ENCODE results near the gene SLC6A7.

Gene SLC6A7

DNA sequence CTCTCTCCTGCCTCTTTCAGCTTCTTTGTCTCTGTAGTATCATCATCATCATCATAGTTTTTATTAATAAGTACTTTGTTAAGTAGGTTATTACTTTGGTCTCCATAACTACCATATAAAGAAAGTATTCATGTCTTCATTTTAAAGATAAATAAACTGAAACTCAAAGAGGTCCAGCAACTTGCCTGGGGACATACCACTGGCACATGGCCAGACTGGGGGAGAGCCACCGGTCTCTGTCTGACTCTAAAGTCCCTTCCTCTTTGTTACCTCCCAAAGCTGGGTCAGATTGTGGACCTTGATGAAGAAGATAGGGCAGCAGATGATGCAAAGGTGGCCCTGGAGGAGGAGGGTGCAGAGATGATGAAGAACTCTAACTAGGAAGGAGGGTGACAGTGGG, 14.8 kb upstream of the SLC6A7 start:
- no peak for DNase-seq

DNA sequence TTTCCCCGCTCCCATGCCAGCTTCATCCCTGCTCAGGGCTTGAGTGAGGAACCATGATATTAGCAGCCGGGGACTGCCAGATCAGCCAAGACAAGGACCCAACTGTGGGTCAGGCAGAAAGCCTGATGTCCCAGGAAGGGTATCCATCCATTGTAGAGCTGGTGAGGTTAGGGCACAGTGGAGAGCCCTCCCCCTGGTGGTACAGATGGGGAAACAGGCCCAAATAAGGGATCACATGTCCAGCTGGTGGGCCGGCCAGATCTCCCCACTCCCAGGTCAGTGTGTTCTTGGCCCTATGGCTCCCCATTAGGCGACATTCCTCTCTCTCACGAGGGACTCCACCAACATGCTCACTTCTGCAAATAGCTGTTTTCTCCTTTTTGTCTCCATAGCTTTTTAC, 14.3 kb upstream of the SLC6A7 start:
- DNase-seq, result no peak

DNA sequence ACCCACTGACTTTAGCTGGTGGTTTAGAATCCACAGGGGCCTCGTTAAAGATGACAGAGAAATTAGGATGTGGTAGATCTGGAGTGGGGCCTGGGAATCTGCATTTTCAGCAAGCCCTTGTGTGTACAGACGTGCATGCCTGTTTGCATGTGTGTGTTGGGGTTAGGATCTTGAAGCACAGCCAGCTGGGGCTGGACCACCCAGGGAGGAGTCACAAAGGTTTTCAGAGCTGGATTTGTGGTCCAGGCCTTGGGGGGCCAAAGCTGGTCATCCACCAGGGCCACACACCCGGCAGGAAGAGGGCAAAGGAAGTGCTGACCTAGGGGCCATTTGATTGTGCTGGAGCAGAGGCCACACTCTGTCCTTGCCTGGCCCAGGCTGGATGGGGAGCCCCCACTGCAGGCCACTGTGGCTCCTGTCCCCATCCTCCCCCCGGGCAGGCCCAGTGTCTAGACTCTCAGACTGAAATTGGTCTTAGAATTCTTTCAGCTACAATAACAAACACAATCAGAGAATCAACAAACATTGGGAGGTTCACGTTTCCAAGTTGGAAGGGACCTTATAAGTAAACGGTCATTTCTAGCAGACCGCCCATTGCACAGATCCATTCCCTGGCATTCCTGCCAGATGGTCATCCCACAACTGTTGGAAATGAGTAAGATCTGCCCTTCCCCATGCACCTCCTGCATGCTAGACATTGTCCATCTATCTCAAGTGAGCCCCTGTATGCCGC, 13.0 kb upstream of the SLC6A7 start:
- no peak for DNase-seq

DNA sequence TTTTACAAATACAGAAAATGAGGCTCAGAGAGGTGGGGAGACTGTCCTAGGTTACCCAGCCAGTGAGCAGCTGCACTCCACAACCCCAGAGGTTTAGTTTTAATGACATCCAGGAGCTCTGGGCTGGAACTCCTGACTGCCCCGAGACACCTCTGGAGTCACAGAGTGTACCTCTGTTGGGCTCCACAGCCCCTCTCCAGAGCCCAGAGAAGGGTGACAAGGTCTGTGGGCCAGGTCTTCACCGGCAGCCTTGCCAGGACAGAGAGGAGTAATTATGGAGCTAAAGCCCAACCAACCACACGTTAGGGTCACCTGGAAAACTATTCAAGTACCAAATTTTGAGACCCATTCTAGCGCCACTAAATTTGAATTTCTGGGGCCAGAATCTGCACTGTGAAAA, 12.1 kb upstream of the SLC6A7 start:
- no peak for DNase-seq

DNA sequence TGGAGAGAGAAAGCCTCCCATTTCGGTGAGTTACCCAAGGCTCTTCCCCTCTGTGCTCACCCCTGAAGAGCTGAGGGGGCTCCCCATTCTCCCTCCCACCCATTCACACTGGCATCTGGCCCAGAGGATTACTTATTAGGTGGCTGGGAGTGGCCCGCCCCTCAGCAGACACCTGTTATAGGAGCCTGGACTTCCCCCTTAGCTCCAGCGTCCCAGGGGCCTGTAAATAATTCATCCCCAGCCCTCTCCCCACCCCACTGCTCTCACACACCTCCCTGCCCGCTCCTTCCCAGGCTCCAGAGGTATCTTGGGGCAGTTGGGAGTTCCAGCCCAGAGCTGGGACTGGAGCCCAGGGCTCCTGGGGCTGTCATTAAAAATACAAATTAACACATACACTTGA, 11.6 kb upstream of the SLC6A7 start:
- no peak for DNase-seq

DNA sequence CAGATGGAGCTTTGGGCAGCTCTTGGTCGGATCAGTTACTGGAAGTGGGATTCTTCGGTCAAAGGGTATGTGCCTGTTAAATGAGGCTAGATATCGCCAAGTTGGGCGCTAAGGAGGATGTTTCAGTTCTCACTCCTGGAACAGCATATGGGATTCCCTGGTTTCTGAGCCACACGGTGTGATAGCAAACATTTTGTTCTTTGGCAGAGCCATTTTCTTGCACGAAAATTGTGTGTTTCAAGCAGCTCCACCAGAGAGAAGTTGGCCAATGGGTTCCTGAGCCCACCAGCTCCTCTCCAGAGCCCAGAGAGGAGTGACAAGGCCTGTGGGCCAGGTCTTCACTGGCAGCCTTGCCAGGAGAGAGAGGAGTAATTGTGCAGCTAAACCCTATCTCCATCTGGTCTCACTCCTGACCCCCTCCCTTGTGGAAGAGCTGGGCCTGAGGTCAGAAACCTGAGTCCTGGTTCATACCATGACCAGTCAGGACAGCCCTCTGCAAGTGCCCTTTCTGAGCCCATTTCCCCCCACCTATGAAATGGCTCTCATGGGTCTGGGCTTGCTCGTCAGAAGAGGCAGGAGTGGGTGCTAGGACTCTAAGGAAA, 10.7 kb upstream of the SLC6A7 start:
- no peak for DNase-seq

DNA sequence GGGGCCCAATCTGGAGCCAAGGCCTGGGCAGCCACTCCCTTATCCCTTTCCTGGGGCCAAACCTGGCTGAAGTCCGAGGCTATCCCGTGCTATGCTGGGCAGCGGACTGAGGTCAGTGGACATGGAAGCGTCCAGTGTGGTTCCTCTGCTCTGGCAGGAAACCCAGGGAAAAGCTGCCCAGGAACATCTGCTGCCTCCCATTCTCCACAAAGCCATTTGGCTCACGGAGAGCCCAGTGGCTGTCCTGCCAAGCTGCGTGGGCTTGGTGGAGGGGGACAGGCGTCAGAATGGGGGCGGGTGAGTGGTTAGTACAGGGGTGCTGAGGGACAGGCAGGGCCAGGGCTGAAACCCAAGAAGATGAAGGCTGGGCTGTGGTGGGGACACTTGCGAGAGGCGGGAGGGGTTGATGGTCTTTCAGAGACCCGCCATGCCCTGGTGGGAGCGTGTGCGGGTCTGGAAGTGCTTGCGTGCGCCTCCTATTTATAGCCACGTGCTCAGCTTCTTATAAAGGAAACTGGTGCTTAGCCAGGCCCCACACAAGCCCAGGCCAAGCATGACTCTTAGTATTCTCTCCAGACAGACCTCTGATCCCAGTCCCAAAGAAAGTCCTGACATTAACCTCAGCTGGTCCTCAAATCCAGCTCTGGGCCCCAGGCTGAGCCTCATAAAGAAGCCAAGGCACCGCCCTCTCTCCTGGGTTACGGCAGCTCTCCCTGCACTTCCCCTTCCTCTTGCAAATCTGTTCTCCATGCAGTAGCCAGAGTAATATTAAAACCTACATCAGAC, 9.4 kb upstream of the SLC6A7 start:
- DNase-seq, result no peak

DNA sequence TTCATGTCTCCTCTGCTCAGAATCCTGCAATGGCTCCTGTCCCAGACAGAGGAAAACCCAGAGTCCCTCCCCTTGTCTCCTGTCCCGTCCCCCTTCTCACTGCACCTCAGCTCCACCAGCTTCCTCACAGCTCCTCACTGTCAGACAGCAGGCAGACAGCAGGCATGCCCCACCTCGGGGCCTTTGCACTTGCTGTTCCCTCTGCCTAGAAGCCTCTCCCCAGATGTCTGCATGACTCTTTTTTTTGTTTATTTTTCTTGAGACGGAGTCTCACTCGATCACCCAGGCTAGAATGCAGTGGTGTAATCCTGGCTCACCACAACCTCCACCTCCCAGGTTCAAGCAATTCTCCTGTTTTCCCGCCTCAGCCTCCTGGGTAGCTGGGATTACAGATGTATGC, 8.8 kb upstream of the SLC6A7 start:
- no peak for DNase-seq

DNA sequence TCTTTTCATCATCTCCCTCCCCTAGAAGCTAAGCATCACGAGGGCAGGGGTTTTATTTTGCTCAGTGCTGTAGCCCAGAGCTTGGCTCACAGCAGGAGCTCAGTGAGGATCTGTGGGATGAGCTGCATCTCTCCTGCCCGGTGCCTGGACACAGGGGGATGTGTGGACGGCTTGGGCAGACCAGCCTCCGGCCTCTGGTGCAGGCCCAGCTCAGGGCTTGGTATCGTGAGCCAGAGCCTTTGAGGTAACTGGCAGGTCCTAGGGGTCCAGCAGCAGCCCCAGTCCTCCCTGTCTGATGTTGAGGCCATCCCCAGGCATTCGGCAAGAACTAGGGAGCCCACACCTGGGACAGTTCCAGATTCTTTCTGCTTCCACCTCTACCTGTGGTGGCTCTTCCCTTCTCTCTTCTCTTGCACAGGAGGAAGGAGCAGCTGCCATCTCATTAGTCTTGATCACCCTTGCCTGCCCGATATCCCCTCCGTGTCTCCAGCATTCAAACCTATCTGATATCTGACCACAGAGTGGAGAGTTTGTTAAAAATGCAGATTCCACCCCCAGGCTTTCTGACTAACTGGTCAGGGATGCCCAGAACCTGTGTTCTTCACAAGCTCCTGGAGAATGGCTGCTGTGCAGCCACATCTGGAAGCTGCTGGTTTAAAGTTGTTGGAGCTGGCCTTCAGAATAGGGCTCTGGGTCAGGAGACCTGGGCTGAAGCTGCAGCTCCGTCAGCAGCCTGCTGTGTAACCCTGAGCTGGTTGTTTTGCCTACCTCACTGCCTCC, 7.9 kb upstream of the SLC6A7 start:
- DNase-seq, result no peak

DNA sequence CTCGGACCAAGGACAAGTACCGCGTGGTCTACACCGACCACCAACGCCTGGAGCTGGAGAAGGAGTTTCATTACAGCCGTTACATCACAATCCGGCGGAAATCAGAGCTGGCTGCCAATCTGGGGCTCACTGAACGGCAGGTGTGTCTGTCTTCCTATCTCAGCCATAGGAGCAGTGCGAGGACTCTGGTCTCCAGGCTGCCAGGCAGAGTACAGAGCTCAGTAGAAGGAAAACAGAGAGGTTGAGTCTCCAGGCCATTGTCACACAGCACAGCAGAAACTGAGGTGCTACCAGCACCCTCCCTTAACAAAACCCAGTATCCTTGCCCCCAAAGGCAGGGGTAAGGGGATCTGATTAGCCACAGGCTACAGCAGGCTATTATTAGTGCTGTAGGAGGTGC, 7.1 kb upstream of the SLC6A7 start:
- DNase-seq, result no peak

DNA sequence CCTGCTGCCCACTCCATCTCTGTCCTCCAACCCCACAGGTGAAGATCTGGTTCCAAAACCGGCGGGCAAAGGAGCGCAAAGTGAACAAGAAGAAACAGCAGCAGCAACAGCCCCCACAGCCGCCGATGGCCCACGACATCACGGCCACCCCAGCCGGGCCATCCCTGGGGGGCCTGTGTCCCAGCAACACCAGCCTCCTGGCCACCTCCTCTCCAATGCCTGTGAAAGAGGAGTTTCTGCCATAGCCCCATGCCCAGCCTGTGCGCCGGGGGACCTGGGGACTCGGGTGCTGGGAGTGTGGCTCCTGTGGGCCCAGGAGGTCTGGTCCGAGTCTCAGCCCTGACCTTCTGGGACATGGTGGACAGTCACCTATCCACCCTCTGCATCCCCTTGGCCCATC, 6.4 kb upstream of the SLC6A7 start:
- no peak for DNase-seq

DNA sequence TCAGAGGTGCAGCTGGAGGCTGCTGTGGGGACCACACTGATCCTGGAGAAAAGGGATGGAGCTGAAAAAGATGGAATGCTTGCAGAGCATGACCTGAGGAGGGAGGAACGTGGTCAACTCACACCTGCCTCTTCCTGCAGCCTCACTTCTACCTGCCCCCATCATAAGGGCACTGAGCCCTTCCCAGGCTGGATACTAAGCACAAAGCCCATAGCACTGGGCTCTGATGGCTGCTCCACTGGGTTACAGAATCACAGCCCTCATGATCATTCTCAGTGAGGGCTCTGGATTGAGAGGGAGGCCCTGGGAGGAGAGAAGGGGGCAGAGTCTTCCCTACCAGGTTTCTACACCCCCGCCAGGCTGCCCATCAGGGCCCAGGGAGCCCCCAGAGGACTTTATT, 5.9 kb upstream of the SLC6A7 start:
- no peak for DNase-seq

DNA sequence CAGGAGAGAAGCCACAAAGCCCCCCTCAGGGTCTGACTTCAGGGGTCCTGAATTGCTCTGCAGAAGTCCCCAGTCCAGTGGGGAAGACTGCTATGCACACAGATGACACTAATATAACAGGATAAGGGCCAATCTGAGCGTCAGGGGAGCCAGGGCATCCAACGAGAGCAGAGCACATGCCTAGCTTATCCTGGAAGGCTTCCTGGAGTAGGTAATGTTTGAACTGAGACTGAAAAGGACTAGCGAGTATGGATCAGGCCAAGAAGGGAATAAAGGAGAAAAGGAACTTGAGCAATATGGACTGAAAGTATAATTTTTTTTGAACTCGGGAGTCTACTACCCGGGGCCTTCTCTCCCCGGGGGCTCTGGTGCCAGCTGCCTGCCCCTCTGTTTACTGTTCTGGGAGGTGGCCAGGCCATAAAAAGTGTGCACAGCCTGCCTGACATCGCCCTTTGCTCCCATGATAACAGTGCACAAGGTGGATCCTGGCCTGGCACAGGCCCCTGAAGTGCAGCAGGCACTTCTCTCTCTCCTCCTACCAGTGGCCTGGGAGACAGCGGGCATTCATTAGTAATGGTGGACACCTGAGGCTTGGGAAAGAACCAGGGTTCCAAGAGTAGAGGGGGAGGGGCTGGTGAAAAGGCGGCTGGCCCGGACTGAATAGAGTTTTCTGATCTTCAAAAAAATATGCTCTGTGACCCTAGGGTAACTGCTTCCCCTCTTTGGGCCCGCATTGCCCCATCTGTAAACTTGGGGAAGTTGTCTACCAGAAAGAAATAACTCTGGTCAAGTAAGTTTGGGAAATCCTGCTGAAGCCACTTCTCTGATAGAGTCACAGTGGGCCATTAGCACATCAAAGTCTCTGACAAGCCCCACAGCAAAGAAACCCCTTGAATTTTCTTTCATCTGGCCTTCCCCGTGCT, 4.6 kb upstream of the SLC6A7 start:
- DNase-seq, result no peak

DNA sequence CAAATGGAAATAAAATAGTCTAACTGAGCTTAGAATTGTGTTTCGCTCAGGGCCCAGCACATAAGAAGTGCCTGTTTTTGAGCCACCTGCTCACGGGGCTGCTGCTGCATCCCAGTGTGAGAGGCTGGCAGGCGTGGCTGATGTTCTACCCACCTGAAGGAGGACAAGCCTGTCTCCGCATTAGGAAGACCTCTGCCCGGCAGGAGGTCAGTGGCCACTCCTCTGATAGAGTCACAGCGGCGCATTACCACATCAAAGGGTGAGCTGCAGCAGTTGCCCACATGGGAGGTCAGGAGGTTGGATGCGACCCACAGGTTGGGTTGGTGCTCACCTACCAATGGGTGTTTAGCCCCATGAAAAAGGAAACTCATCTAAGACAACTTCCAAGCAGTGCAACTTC, 3.7 kb upstream of the SLC6A7 start:
- DNase-seq, result no peak

DNA sequence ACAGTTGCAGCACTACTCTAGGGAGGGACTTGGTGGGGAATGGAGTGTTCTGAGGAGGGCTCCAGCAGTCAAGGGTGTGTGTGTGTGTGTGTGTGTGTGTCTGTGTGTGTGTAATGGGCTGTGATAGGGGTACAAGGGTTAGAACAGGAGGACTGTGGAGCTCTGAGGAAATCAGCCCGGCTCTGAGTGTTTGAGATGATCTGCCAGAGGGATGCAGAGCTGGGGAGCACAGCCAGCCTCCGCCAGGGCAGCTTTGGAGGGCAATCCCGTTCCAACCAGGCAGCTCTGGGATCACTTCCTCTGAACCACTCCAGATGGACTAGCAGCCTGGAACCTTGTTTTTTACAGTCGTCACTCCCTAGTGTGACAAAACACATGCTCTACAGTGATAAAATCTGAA, 3.0 kb upstream of the SLC6A7 start:
- DNase-seq, result no peak

DNA sequence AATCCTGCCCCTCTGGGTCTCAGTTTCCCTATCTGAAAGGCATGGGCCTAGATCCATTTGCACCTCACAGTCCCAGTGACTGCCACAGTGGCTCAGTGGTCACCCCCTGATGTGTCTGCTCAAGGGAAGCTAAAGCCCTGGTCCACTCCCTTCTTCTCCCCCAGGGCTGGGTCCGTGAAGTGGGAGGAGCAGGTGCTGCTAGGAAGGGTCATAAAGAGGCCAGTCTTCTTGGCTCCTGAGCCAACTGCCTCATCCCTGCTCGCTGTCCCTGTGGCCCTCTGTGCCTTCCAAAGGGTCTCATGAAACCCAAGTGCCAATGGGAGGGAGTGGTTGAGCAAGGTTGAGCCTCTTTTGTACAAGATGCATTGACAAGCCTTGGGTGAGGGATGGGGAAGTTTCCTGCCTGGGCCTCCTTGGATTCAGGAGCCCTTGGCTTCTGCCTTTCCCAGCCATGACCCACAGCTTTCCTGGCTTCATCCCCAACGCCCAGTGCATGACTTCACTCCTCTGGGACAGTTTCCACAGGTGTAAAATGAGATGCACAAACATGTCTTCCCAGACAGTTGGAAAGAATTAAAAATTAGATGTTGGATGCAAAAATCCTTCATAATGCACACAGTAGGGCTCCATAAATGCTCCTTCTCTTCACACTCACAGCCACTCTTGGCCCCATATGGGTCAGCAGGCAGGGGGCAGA, 1.6 kb upstream of the SLC6A7 start:
- no peak for DNase-seq

DNA sequence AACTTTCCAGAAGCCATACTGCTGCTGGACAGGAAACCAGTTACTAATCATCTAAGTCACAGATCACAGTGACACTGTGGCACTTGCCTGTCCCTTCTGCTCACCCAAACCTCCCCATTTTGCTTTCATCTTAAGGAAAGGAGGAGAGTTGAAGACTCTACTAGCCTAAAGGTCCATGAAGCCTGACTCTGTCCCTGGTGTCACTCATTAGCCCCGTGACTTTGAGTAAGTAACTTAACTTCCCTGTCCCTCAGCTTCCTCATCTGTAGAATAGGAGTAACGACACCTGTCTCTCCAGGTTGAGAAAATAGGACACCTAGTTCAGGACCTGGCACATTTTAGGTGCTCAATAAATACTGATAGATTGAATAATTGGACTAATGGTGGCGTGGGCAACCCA, 536 bp upstream of the SLC6A7 start:
- no peak for DNase-seq

DNA sequence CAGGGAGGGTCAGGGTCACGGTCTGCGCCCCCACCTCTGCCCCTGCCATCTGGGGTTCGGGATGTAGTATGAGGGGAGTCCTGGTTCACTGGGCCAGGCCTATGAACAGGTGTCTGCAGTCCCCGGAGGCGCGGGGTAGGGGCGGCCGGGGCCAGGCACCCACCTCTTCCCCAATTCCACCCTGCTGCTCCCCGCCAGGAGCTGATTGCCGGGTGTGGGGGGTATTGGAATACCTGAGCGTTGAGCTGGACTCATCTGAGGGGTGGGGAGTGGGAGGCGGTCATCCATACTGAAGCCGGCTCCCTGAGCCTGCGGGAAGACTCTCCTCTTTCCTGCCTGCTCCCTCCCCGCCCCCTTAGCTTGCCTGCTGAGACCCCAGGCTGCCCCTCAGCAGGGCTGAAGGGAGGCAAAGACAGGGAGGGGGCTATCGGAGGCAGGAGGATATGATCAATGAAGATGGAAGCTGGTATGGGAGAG, 679 bp downstream of the SLC6A7 start:
- no peak for DNase-seq

DNA sequence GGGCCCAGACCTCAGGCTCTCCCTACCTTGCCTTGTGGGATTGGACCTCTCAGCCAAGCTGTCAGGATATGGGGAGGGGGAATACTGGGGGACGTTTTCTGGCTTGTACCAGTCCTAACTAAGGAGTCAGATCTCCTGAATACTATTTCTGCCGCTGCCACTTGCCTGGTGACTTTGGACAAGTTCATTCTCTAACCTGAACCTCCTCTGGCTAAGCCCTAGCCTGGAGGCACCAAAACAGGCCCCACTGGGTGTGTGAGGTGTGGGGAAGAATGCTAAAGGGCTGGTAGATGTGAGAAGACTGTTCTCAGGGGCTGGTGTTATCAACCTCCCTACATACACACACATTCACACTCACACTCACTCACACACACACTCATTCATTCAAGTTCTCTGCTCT, 1.1 kb downstream of the SLC6A7 start:
- DNase-seq, result no peak

DNA sequence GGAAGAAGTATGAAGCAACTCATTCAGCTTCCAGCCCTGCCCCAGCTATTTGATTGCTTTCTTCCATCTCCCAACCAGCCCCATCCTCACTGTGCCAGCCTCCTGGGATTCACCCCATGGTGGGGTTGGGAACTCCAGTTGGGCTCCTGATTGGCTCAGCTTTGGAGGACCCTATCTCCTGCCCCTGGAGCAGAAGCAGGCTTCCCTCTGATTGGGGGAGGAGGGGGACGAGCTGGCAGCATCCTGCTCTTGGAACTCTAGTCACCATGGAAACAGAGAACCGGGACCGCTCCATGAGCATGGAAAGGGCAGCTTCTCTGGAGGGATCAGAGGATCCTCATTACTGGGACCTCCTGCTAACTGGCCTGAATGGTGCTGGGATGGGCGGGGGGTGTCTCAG, 2.6 kb downstream of the SLC6A7 start:
- DNase-seq, result no peak

DNA sequence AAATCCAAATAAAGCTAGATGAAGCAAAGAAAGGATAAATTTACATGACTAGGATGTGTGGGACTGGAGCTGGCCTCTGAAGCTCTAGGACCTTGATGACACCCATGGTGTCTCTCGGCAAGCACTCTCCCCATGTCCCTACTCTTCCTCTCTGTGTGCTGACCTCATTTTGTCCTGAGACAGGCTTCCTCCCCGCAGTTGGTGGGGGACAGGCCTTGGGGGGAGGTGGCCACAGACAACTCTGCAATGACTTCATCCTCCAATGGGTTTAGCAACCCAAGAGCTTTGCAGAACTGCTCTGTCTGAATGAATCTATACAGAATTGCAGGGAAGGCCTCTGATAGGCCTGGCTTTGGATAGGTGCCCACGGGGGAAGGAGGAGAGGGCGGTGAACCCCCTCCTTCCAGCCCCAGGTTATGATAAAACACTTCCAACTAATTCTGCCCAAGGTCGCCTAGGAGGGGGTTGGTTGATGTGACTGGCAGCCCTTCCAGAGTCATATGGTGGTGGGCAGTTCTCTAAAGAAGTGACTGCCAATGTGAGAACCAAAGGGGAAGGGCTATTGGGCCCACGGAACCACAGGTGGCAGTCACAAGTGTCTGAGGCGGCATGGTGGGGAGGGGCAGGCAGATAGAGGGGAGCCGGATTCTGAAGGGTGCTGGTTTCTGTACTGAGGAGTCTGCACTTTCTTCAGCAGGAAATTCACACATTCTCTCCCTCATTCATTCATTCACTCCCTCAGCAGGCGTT, 6.0 kb downstream of the SLC6A7 start:
- DNase-seq, result no peak
